Femur (tissue), 1 donor: Measurements from ENCODE around the gene OR2A7.
"Not testable (repeated sequence)": the region's sequence is repeated elsewhere in the genome, so short reads cannot be mapped to it uniquely, and the experiment has no call there.

Source experiments
- DNase-seq: peaks from one replicate; pipeline ENCODE4 v3.0.0-alpha.2; 2017

The OR2A7 gene, protein sequence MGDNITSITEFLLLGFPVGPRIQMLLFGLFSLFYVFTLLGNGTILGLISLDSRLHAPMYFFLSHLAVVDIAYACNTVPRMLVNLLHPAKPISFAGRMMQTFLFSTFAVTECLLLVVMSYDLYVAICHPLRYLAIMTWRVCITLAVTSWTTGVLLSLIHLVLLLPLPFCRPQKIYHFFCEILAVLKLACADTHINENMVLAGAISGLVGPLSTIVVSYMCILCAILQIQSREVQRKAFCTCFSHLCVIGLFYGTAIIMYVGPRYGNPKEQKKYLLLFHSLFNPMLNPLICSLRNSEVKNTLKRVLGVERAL

GRCh38 chr7:144264692-144265091 lies at the start of gene OR2A7:
Gene OR2A7, minus strand, starts transcription at chr7:144264792. Its CDS starts 5,164 bp downstream, at chr7:144259628.
- DNase-seq, result not testable (repeated sequence)

DNA sequence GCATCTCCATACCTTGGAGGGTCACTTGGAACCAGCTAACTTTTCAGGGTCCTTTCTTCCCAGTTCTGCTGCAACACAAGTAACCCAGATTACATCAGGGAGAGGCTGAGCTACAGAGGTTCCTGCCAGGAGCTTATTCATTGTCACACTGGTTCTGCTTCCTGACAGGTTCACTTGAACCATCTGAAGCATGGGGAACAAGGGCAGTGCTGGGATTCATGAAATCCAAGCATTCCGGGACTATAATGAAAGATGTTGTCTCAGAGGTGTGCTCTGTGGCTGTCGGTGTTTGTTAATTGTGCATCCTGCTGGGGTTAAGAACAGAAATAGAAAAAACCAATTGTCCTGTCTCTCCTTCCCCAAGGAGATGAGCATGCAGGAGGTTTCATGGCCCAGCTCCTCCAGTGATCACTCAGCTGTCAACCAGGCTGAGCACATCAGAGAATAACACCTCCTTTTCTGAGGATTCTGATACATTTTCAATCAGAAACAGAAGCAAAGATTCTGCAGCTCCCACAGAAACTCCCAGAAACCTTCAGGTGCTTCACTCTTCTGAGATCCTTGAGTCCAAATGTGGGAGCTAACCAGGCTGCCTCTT lies 47.4 kb upstream of the OR2A7 start, which contains the start of gene OR2A1:
TSS of gene OR2A1 (plus strand) at position 548 of the 598 bp plus-strand sequence. CDS start 5,706 bp downstream, outside the sequence.
- DNase-seq, result not testable (repeated sequence)

DNA sequence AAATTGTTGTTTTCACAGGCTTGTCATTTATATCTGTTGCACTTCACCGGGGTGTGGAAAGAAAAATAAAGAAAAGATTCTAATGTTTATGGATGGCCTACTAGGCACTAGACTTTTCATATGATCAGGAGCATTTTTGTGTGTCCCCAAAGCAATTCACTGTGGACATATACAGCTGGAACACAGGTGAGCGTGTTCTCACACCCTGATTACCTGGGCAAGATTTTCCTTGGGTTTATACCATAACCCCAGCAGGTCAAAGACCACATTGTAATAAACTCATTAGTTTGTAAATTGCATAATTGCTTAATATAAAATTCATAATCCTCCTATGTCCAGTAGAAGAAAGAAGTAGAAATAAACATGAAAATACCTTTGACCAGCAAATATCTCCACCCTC lies 46.6 kb upstream of the OR2A7 start:
- not testable (repeated sequence) for DNase-seq

GRCh38 chr7:144309702-144310101 lies 45.1 kb upstream of the OR2A7 start:
- not testable (repeated sequence) for DNase-seq

GRCh38 chr7:144305156-144305555 lies 40.6 kb upstream of the OR2A7 start:
- DNase-seq, result not testable (repeated sequence)

DNA sequence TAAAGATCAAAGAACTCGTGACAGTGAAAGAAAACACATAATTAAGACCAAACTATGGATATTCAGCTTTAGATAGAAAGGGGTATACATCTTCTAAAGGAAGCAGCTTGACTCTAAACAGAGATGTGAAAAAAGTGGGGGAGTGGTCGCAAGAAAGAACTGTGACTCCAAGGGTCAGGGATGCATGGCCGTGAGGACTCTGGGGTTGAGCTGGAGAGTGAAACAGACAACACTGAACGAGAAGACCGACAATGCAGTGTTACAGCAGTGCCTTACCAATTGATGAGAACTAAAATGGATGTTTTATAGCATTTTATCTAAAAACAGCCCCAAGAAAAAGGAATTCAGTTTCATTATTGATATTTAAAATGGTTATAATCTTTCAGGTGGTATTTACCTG lies 39.0 kb upstream of the OR2A7 start:
- DNase-seq, result not testable (repeated sequence)

DNA sequence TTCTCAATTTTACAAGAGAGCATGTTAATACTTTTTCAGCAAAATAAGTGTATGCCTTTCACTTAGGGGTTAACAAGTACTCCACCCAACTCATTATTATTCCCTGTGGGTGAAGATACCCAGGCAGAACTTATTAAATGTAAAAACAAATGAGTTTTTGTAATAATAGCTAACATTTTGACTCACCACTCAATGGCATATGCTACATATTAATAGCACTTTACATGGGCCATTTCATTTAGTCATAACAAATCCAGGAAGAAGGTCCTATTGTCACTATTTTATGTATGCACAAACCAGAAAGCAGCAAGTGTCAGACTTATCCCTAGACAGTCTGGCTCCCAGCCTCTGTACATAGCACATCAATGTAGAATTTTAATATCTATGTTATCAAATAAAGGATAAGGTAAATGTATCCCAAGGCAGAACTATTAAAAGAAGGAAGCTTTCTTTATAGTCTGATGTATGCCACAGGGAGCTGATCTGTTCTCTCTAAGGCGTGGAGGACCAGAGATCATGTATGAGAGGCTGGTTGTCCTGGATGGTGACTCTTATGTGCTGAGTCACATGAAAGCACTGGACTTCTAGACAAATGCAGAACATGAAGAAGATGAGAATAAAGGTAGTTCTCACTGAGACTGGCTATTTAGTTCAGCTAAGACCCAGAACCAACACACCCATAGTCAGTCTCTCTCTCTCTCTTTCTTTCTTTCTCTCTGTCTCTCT lies 38.1 kb upstream of the OR2A7 start:
- not testable (repeated sequence) for DNase-seq

DNA sequence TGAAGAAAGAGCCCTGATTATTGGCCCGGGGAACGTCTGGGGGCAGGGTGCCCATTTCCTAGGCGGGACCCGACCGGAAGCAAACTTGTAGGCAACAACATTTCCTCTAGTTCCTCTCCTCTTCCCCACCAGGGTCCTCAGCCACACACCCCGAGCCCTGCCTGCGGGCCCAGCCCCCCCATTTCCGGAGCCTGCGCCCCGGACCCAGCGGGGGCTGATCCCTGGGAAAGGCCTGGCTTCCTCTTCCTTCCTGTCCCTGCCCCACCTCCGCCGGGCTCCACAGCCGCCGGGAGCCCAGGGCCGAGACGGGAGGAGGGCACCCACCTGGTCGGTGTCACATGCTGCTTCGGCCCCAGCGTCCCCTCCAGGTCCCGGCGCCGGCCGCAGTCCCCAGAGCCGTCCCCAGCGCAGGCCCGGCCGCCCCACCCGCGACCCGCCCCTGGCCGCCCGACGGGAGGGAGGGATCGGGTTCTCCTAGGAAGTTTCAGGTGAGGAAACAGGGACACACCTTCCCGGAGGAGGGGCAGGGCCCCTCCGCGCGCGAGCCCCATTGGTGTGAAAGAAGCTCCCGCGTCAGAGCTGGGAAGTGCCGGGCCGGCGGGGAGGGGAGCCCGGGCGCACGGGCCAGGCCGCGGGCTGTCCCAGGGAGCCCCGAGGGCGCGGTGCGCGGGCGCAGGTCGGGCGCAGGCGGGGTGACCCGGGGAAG lies 29.4 kb upstream of the OR2A7 start:
- not testable (repeated sequence) for DNase-seq

DNA sequence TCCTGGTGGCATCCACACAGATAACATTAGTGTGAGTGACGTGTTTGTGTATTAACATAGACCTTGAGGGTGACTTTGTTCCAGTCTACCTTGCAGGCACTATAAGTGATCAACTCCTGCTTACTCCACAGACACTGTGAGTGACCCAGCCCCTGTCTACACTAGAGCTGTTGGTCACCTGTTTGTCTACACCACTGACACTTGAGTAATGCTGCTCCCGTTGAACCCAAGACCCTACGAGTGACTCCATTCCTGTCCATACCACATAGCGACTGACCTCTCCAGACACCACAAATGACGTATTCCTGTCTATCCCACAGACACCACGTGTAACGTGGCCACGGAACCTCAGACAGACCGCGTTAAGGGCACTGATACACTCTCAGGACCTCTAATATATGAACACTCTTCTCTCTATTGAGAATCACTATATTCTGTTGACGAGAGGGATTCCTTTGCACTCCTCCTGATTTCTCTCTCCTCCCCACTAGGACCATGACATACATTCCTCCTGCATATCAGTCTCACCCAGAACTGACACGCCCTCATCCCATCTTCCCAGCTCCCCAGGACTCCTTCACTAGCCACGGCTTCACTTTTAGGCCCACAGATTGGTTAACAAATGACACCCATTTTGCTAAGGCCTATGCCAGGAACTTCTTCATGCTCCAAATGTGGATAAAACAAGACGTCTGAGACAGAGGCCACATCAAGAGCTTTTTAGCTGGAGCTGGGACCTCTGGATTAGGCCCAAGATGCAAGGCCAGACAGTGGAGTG lies 28.0 kb upstream of the OR2A7 start:
- not testable (repeated sequence) for DNase-seq

GRCh38 chr7:144291607-144292006 lies 27.0 kb upstream of the OR2A7 start:
- DNase-seq, result not testable (repeated sequence)

DNA sequence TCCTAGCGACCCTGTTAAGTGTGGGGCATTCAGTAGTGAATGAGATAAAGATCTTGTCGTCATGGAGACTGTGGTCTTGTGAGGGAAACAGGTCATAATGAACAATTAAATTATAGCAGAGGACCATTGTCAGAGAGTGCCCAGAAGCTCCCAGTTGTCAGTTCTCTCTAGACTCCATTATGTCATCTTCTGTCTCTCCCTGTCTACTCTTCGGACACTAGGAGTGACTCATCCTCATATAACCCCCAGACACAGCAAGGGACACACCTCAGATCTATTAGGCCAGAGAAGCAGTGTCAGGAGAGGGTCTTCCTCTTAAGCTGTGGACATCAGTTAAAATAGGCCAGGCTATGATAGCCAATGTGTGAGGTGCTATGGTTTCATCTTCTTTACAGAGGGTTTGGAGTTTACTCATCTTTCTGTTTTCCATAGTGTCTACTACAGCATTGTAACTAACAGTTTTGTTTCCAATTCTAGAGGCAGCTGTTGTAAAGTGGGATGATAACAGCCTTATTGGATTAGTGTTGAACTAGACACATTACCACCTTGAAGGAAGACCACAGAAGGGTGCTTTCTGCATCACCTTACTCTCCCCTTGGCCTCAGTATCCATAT lies 22.7 kb upstream of the OR2A7 start:
- DNase-seq, result not testable (repeated sequence)

- not testable (repeated sequence) for DNase-seq
Measured at GRCh38 chr7:144283716-144284115, 19.1 kb upstream of the OR2A7 start.

- DNase-seq, result not testable (repeated sequence)
Measured at GRCh38 chr7:144282490-144282889, 17.9 kb upstream of the OR2A7 start.

DNA sequence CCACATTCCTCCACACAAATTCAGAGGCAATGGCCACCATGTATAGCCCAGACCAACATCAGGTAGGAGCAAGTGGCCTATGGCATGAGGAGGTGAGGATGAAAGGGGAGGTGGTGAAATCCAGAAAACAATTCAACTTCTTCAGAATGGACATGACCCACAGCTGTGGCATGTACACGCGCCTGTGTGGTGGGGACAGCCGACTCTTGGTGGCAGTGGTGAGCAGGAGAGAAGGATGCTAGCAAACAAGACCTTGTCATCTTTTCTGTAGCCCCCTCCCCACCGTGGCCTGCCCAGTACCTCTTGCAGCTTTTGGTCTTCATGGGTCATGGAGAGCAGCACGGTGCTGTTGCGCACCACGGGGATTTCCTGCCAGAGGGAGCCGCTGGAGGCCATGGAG lies 17.4 kb upstream of the OR2A7 start:
- not testable (repeated sequence) for DNase-seq

DNA sequence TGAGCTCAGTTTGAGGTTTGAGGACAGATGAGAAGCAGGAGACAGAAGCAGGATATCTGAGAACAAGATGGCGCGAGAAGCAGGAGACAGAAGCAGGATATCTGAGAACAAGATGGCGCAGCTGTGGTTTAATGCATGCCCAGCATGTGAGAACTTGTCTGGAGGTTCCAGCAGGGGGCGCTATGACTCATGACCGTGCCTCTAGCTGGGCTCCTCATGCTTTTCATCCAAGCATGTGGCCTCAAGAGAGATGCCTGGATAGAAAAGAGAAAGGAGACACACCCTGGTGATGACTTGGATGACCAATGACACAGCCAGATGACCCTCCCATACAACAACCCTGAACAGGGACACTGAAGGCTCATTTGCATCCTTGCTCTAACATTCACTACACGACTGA lies 15.4 kb upstream of the OR2A7 start:
- not testable (repeated sequence) for DNase-seq

DNA sequence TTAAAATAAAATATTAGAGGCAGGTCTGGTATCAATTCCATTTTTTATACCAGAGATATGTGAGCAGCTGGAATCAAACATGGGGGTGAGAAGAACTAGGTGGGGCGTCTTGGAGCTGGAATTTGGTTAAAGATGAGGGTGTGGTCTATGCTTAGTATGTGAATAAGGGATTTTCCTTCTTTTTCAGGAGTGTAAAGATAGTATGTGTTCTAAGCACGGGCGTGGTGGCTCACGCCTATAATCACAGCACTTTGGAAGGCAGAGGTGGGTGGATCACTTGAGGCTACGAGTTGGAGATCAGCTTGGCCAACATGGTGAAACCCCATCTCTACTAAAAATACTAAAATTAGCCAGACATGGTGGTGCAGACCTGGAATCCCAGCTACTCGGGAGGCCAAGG lies 10.7 kb upstream of the OR2A7 start:
- DNase-seq, result not testable (repeated sequence)

DNA sequence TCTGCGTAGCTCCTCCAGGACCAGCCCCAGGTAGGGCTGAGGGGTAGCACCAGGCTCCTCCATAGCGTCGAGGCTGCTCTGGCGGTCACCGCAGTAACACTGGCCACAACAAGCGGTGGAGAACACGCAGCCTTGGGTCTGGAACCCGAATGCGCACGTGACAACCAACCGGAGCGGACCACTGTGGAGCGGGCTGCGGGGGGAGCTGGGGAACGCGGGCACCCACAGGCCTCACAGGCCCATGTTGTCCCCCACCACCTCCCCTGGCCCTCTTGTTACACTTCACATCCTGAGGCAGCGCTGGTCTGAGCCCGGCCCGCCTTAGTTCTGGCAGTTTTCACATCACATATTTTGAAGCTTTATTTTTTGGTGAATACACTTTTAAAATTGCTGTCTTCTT lies 4.6 kb upstream of the OR2A7 start, which contains the start of gene CTAGE8:
TSS of gene CTAGE8 (minus strand) at position 101 of the 400 bp plus-strand sequence. CDS start at position 63, 38 bp downstream.
- DNase-seq, result not testable (repeated sequence)

- DNase-seq, result not testable (repeated sequence)
Measured at GRCh38 chr7:144262128-144262527, 2.5 kb downstream of the OR2A7 start.

DNA sequence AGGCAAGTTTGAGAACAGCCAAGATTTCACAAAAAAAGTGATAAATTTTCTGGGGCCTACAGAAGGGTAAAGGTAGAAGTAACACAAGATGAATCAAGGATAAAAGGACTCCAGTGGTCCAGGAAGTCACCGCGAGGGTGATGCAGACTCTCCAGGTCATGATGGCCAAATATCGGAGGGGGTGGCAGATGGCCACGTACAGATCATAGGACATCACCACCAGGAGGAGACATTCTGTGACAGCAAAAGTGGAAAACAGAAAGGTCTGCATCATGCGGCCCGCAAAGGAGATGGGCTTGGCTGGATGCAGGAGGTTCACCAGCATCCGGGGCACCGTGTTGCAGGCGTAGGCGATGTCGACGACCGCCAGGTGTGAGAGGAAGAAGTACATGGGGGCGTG lies 5.5 kb downstream of the OR2A7 start:
- DNase-seq, result not testable (repeated sequence)

- DNase-seq, result no peak
Measured at GRCh38 chr7:144256112-144256511, 8.5 kb downstream of the OR2A7 start.

DNA sequence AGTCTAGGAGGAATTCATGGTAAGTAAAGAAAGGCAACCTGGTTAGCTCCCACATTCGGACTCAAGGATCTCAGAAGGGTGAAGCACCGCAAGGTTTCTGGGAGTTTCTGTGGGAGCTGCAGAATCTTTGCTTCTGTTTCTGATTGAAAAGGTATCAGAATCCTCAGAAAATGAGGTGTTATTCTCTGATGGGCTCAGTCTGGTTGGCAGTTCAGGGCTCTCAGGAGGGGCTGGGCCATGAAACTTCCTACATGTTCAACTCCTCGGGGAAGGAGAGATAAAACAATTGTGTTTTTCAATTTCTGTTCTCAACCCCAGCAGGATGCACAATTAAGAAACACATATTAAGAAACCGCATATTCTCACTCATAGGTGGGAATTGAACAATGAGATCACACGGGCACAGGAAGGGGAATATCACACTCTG lies 9.1 kb downstream of the OR2A7 start:
- no peak for DNase-seq
